GM12874 (cell line): ENCODE measurements around the gene DNAJC6.

Source experiments
- CTCF ChIP-seq: IDR thresholded peaks from 2 replicates; pipeline ENCODE4 v1.5.1; 2011; ENCODE audit warnings: low read depth, mild to moderate bottlenecking, control low read depth, low read length, moderate library complexity; ENCODE audit not compliant: insufficient read depth

DNAJC6 gene

GRCh38 chr1:65279070-65279779 lies 30.1 kb upstream of the DNAJC6 start:
- no peak for TF ChIP-seq CTCF

GRCh38 chr1:65281846-65282245 lies 27.5 kb upstream of the DNAJC6 start:
- TF ChIP-seq CTCF = no peak

GRCh38 chr1:65284229-65284628 lies 25.1 kb upstream of the DNAJC6 start:
- no peak for TF ChIP-seq CTCF

- no peak for TF ChIP-seq CTCF
Measured at GRCh38 chr1:65289449-65289848, 19.9 kb upstream of the DNAJC6 start.

- TF ChIP-seq CTCF = no peak
Measured at GRCh38 chr1:65292861-65293593, 16.3 kb upstream of the DNAJC6 start.

GRCh38 chr1:65297706-65298105 lies 11.6 kb upstream of the DNAJC6 start:
- TF ChIP-seq CTCF = no peak

GRCh38 chr1:65299328-65299727 lies 10.0 kb upstream of the DNAJC6 start:
- no peak for TF ChIP-seq CTCF
